ENCODE measurements around the gene LYVE1. TPM values are rescaled to one million over a fixed set of nuclear protein-coding genes. Genes with fewer than 3 reads are reported as not detected.

LYVE1 gene
- total RNA-seq, 2 donors from 2014 or later, result not detected

GRCh38 chr11:10575346-10576034, 7.0 kb upstream of the LYVE1 start:
- Mint-ChIP-seq H3K36me3 (ENCODE audit: low read depth) (no peaks in the 10 kb centered on the region), H3K4me3 (no peak overlapping the region), H3K9me3 (no peaks in the 10 kb centered on the region), H3K4me1 (peaks cover 31% of the 10 kb centered on the region), H3K27ac (no peak overlapping the region), H3K27me3 (ENCODE audit: insufficient read depth) (no peaks in the 10 kb centered on the region)
- Histone ChIP-seq H3K27me3 (ENCODE audit: control insufficient read depth, insufficient read depth, low read length, poor library complexity, severe bottlenecking) (no peaks in the 10 kb centered on the region), H3K9me3 (ENCODE audit: control insufficient read depth, low read length) (no peaks in the 10 kb centered on the region), H3K27ac (ENCODE audit: low read depth, low read length) (no peak overlapping the region), H3K4me3 (ENCODE audit: low read length) (no peak overlapping the region), H3K4me1 (ENCODE audit: control insufficient read depth, insufficient read depth, low read length) (peaks cover 24% of the 10 kb centered on the region), H3K9ac (ENCODE audit: extremely low read depth, low read length, poor library complexity, severe bottlenecking) (no peak overlapping the region), H3K36me3 (ENCODE audit: control insufficient read depth, insufficient read depth, low read length) (no peaks in the 10 kb centered on the region)
- WGBS, 2 experiments (ENCODE audit: insufficient coverage in 1 of 2, insufficient read length in 1 of 2), result 94% methylated on average over 2 of the region's 3 CpGs; no CpG with 5 or more reads in 1 of the 2 experiments
- DNase-seq, result no peak
- TF ChIP-seq CTCF (conservative IDR thresholded peaks at IDR 0.05), result no peak

- Mint-ChIP-seq H3K36me3 (ENCODE audit: low read depth) (no peaks in the 10 kb centered on the region), H3K4me1 (peaks cover 27% of the 10 kb centered on the region), H3K9me3 (no peaks in the 10 kb centered on the region), H3K4me3 (no peak overlapping the region), H3K27ac (no peak overlapping the region), H3K27me3 (ENCODE audit: insufficient read depth) (no peaks in the 10 kb centered on the region)
- no peak overlapping the region for H3K9ac ChIP-seq (ENCODE audit: extremely low read depth, low read length, poor library complexity, severe bottlenecking)
- H3K27me3 ChIP-seq (ENCODE audit: control insufficient read depth, insufficient read depth, low read length, poor library complexity, severe bottlenecking), result no peaks in the 10 kb centered on the region
- WGBS, 2 experiments (ENCODE audit: insufficient coverage in 1 of 2, insufficient read length in 1 of 2), result 55 to 84% methylated on average over 2 to 3 of the region's 3 CpGs
- TF ChIP-seq CTCF (conservative IDR thresholded peaks at IDR 0.05), result no peak
- H3K9me3 ChIP-seq (ENCODE audit: control insufficient read depth, low read length), result no peaks in the 10 kb centered on the region
- no peak overlapping the region for H3K4me3 ChIP-seq (ENCODE audit: low read length)
- H3K4me1 ChIP-seq (ENCODE audit: control insufficient read depth, insufficient read depth, low read length), result peaks cover 18% of the 10 kb centered on the region
- DNase-seq, result no peak
- H3K27ac ChIP-seq (ENCODE audit: low read depth, low read length), result no peak overlapping the region
- no peaks in the 10 kb centered on the region for H3K36me3 ChIP-seq (ENCODE audit: control insufficient read depth, insufficient read depth, low read length)
Observed at GRCh38 chr11:10573556-10573955, 5.1 kb upstream of the LYVE1 start.

- H3K36me3 ChIP-seq (ENCODE audit: control insufficient read depth, insufficient read depth, low read length), result no peaks in the 10 kb centered on the region
- no peaks in the 10 kb centered on the region for H3K27me3 ChIP-seq (ENCODE audit: control insufficient read depth, insufficient read depth, low read length, poor library complexity, severe bottlenecking)
- H3K27ac Mint-ChIP-seq, result no peak overlapping the region
- no peaks in the 10 kb centered on the region for H3K9me3 ChIP-seq (ENCODE audit: control insufficient read depth, low read length)
- no peak overlapping the region for H3K27ac ChIP-seq (ENCODE audit: low read depth, low read length)
- H3K9ac ChIP-seq (ENCODE audit: extremely low read depth, low read length, poor library complexity, severe bottlenecking), result no peak overlapping the region
- DNase-seq, result no peak
- H3K4me1 ChIP-seq (ENCODE audit: control insufficient read depth, insufficient read depth, low read length), result peaks cover 15% of the 10 kb centered on the region
- no peak overlapping the region for H3K4me3 Mint-ChIP-seq
- H3K4me3 ChIP-seq (ENCODE audit: low read length), result no peak overlapping the region
- no peaks in the 10 kb centered on the region for H3K36me3 Mint-ChIP-seq (ENCODE audit: low read depth)
- H3K27me3 Mint-ChIP-seq (ENCODE audit: insufficient read depth), result no peaks in the 10 kb centered on the region
- no peak for TF ChIP-seq CTCF (conservative IDR thresholded peaks at IDR 0.05)
- H3K4me1 Mint-ChIP-seq, result peaks cover 24% of the 10 kb centered on the region
- H3K9me3 Mint-ChIP-seq, result no peaks in the 10 kb centered on the region
Observed at GRCh38 chr11:10573028-10573427, 4.6 kb upstream of the LYVE1 start.

Measured in endodermal cell (in vitro differentiated cells).